NB4 (cell line): ENCODE data around the gene ABCD4.

Source experiments
- POLR2A ChIP-seq: IDR thresholded peaks from 2 replicates; pipeline ENCODE4 v1.6.1; 2011; ENCODE audit warnings: mild to moderate bottlenecking; ENCODE audit not compliant: insufficient read length; ENCODE audit errors: extremely low read depth
- TF ChIP-seq, protein P1 (sequence below): IDR thresholded peaks from one replicate; pipeline ENCODE4 v1.5.1; 2012; ENCODE audit warnings: low read depth, low read length

DNA sequence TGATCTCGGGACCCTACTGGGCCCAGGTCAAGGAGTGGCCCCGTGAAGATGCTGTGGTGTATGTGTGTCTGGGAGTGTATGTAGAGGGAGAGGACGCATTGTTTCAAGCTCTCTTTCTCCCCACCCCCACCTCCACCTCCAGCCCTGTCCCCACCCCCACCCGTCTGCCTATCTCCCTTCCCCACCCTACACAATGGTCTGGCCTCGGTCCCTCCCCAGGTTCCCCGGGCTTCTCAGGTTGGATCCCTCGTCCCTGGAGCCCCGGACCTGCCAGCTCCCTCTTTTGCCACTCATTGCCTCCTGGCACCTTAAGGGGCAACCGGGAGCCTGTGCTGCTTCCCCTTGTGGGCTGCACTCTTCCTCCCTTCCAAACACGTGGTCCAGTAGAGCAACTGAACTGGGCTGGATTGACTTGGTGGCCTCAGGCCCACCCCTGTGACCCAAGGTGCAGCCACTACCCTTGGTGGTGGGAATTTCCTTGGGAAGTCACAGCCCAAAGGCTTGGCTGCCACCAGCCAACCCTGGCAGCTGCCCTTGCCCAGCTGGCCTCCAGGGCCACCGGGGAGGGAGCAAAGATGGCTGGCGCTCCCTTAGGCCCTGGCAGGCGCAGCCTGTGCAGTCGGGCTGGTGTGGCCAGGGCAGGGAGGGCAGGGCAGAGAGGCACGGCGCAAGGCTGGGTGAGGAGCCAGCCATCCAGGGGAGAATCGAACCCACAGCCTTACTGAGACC lies 46.2 kb upstream of the ABCD4 start:
- TF ChIP-seq, protein P1, sequence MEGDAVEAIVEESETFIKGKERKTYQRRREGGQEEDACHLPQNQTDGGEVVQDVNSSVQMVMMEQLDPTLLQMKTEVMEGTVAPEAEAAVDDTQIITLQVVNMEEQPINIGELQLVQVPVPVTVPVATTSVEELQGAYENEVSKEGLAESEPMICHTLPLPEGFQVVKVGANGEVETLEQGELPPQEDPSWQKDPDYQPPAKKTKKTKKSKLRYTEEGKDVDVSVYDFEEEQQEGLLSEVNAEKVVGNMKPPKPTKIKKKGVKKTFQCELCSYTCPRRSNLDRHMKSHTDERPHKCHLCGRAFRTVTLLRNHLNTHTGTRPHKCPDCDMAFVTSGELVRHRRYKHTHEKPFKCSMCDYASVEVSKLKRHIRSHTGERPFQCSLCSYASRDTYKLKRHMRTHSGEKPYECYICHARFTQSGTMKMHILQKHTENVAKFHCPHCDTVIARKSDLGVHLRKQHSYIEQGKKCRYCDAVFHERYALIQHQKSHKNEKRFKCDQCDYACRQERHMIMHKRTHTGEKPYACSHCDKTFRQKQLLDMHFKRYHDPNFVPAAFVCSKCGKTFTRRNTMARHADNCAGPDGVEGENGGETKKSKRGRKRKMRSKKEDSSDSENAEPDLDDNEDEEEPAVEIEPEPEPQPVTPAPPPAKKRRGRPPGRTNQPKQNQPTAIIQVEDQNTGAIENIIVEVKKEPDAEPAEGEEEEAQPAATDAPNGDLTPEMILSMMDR, result no peak
- no peak for TF ChIP-seq POLR2A
